Keratinocyte (primary cell): ENCODE results near the gene LDB2.

Experiments
- EZH2 ChIP-seq: IDR thresholded peaks from one replicate; pipeline ENCODE4 v1.6.1; 2012; ENCODE audit warnings: inconsistent platforms, mild to moderate bottlenecking, low read length, moderate library complexity
- TF ChIP-seq, protein P1 (sequence below), 3 experiments: IDR thresholded peaks in 1 of 3; conservative IDR thresholded peaks in 1 of 3; optimal IDR thresholded peaks in 1 of 3; 2 replicates in 2 of 3; 3 replicates in 1 of 3; pipeline versions ENCODE3 to v1.5.1; 2011; ENCODE audit warnings: low read length in 3 of 3, mild to moderate bottlenecking in 3 of 3, moderate library complexity in 2 of 3, control low read depth in 1 of 3, inconsistent platforms in 1 of 3; ENCODE audit not compliant: insufficient read depth in 2 of 3; ENCODE audit errors: extremely low read depth in 1 of 3

GRCh38 chr4:16569790-16570189 is 328.7 kb downstream of the LDB2 start:
- TF ChIP-seq, protein P1, sequence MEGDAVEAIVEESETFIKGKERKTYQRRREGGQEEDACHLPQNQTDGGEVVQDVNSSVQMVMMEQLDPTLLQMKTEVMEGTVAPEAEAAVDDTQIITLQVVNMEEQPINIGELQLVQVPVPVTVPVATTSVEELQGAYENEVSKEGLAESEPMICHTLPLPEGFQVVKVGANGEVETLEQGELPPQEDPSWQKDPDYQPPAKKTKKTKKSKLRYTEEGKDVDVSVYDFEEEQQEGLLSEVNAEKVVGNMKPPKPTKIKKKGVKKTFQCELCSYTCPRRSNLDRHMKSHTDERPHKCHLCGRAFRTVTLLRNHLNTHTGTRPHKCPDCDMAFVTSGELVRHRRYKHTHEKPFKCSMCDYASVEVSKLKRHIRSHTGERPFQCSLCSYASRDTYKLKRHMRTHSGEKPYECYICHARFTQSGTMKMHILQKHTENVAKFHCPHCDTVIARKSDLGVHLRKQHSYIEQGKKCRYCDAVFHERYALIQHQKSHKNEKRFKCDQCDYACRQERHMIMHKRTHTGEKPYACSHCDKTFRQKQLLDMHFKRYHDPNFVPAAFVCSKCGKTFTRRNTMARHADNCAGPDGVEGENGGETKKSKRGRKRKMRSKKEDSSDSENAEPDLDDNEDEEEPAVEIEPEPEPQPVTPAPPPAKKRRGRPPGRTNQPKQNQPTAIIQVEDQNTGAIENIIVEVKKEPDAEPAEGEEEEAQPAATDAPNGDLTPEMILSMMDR (optimal IDR thresholded peaks at IDR 0.05 in 1 of 3, IDR thresholded peaks at IDR 0.05 in 1 of 3, conservative IDR thresholded peaks at IDR 0.05 in 1 of 3; ENCODE audit: extremely low read depth in 1 of 3, insufficient read depth in 2 of 3, low read length in 3 of 3), result no peak
- TF ChIP-seq EZH2, result no peak
